ENCODE results near the gene POLR3A. TPM values are rescaled to one million over a fixed set of nuclear protein-coding genes. Genes with fewer than 3 reads are reported as not detected.
A peak's percentile ranks its signal among the peaks of the same experiment; 100 is the strongest.

Gene POLR3A
- total RNA-seq, 1 experiment from 2014 or later, result 25.5 TPM

DNA sequence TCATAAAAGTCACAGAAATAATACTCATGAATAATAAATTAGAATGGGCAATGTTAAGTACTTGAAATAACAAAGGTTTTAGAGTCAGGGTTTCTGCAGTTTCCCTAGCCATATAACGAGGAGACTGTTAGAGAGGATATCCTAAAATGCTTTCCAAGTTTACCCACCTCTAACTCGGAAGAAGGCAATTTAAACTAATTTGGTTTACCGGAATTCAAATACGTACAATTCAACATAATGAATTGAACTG is 4.0 kb upstream of the POLR3A start:
- no peak for DNase-seq
- Histone ChIP-seq H3K36me3 (ENCODE audit: control insufficient read depth, insufficient read depth, low read length) (peaks cover 9% of the 10 kb centered on the region), H3K4me3 (ENCODE audit: low read depth, low read length) (peak overlapping the region; percentile 65), H3K4me1 (peaks cover 16% of the 10 kb centered on the region), H3K9me3 (no peaks in the 10 kb centered on the region), H3K27me3 (replicated peaks; ENCODE audit: control insufficient read depth, insufficient read depth, low read length) (no peaks in the 10 kb centered on the region)
- H3K36me3 Mint-ChIP-seq (ENCODE audit: insufficient read depth, unreplicated experiment), result peaks cover 57% of the 10 kb centered on the region
- H3K9me3 Mint-ChIP-seq (ENCODE audit: unreplicated experiment), result no peaks in the 10 kb centered on the region
- H3K27ac Mint-ChIP-seq (ENCODE audit: unreplicated experiment), result peak overlapping the region; percentile 91
- TF ChIP-seq CTCF (IDR thresholded peaks at IDR 0.05; ENCODE audit: insufficient read depth in 1 of 2, low read depth in 1 of 2, low read length in 1 of 2, severe bottlenecking in 1 of 2, unreplicated experiment in 1 of 2), result no peak
- CTCF ChIA-PET, result no interaction called here
- no peaks in the 10 kb centered on the region for H3K27me3 Mint-ChIP-seq (ENCODE audit: insufficient read depth, unreplicated experiment)
- BruUV-seq (replicated peaks), result no TSS peak
- POLR2A ChIA-PET, result no interaction called here
- peak overlapping the region; percentile 92 for H3K4me3 Mint-ChIP-seq (ENCODE audit: unreplicated experiment)
- intact Hi-C loops (cut with micrococcal nuclease; ENCODE audit: unreplicated experiment), result no loop called here
- peaks cover 17% of the 10 kb centered on the region for H3K4me1 Mint-ChIP-seq (ENCODE audit: low read depth, unreplicated experiment)

DNA sequence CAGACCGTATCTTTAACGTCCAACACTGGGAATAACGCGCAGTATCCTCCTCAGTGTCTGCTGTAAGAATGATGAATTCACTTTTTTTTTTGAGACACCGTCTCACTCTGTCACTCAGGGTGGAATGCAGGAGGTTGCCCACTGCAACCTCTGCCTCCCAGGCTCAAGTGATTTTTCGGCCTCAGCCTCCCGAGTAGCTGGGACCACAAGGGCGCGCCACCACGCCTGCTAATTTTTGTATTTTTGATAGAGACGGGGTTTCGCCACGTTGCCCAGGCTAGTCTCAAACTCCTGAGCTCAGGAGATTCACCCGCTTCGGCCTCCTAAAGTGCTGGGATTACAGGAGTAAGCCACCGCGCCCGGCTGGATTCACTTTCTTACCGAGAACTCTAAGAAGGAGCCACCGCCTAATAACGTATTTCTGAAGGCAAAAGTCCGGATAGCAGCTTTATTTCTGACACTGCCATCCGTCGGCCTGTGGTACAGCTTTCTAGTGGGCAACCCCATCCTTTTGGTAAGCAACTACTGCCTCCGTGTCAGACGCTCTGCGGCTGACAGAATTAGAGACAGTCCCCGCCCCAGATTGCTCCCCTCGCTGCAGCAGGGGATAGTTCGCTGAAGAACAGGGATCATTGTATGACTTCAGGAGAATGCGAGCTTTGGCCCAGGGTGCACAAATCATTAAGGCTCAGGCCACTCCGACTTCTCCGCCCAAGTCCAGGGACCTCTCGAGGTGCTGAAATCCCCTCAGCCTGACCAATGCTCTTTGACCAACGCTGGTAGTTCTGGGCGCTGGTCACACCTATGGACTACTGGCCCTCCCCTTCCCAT is 662 bp downstream of the POLR3A start:
- peak overlapping the region; percentile 89 for H3K27ac Mint-ChIP-seq (ENCODE audit: unreplicated experiment)

More for the DNA sequence above, 662 bp downstream of the POLR3A start:
- no peaks in the 10 kb centered on the region for H3K27me3 ChIP-seq (replicated peaks; ENCODE audit: control insufficient read depth, insufficient read depth, low read length)
- Mint-ChIP-seq H3K27me3 (ENCODE audit: insufficient read depth, unreplicated experiment) (no peaks in the 10 kb centered on the region), H3K36me3 (ENCODE audit: insufficient read depth, unreplicated experiment) (peaks cover 32% of the 10 kb centered on the region), H3K9me3 (ENCODE audit: unreplicated experiment) (no peaks in the 10 kb centered on the region), H3K4me3 (ENCODE audit: unreplicated experiment) (peak overlapping the region; percentile 93), H3K4me1 (ENCODE audit: low read depth, unreplicated experiment) (peaks cover 5% of the 10 kb centered on the region)
- TF ChIP-seq CTCF (IDR thresholded peaks at IDR 0.05; ENCODE audit: insufficient read depth in 1 of 2, low read depth in 1 of 2, low read length in 1 of 2, severe bottlenecking in 1 of 2, unreplicated experiment in 1 of 2), result no peak
- POLR2A ChIA-PET, result no interaction called here
- BruUV-seq (replicated peaks), result TSS peak; percentile 42
- H3K4me1 ChIP-seq, result no peaks in the 10 kb centered on the region
- H3K36me3 ChIP-seq (ENCODE audit: control insufficient read depth, insufficient read depth, low read length), result peaks cover 2% of the 10 kb centered on the region; the same call in 1 of the 2 replicates
- peak overlapping the region; percentile 75 for H3K4me3 ChIP-seq (ENCODE audit: low read depth, low read length)
- CTCF ChIA-PET, result interaction anchor here (0.6 to 1.3 kb wide), 4 partner anchors 15 to 561 kb away, joined by 3 to 11 read pairs (median 3); no protein-coding TSS in a partner anchor
- intact Hi-C loops (cut with micrococcal nuclease; ENCODE audit: unreplicated experiment), result loop anchor here (1.0 to 2.0 kb wide), 2 partner anchors 119 to 182 kb away; no protein-coding TSS in a partner anchor
- no peaks in the 10 kb centered on the region for H3K9me3 ChIP-seq
- DNase-seq, result peak in 1 of 2 experiments; percentile 58

All from Caco-2 (cell line).